HEK293T (cell line): ENCODE measurements around the gene DTNB.

ENCODE experiments used
- BHLHE40 ChIP-seq: fragments of 450-650 bp; IDR thresholded peaks from 2 replicates; pipeline ENCODE4 v1.6.1; 2016; ENCODE audit warnings: mild to moderate bottlenecking, moderate library complexity, borderline replicate concordance
- CTBP1 ChIP-seq: fragments of 450-650 bp; IDR thresholded peaks from 2 replicates; pipeline ENCODE4 v1.6.1; 2016; ENCODE audit warnings: borderline replicate concordance
- ELF4 ChIP-seq: fragments of 450-650 bp; IDR thresholded peaks from 2 replicates; pipeline ENCODE4 v1.6.1; 2017; ENCODE audit warnings: antibody characterized with exemption
- ZNF384 ChIP-seq: fragments of 450-650 bp; IDR thresholded peaks from 2 replicates; pipeline ENCODE4 v1.6.1; 2016

GRCh38 chr2:25376750-25377621, 296.4 kb downstream of the DTNB start:
- TF ChIP-seq ELF4: no peak
- TF ChIP-seq BHLHE40: no peak
- TF ChIP-seq CTBP1: no peak
- TF ChIP-seq ZNF384: no peak
